HEK293 (cell line): ENCODE data around the gene LAYN.

Experiments
- CTCF ChIA-PET: fragments of 350-600 bp; formaldehyde crosslinking; extraction: SDS; loops from one replicate; lab custom pipeline; 2021; ENCODE audit warnings: antibody characterized with exemption; lab: Yijun Ruan, JAX
- POLR2A ChIA-PET: fragments of 300-600 bp; formaldehyde crosslinking; extraction: SDS; loops from one replicate; lab custom pipeline; 2020; ENCODE audit warnings: antibody characterized with exemption, inconsistent platforms; lab: Yijun Ruan, JAX
- H3K27ac ChIP-seq: fragments of 200-500 bp; sonication (Bioruptor generic); 2 replicates; pipeline ENCODE4 v1.5.1; 2014; ENCODE audit warnings: low read depth, low read length, control low read depth, inconsistent platforms; ENCODE audit errors: extremely low read depth
- H3K36me3 ChIP-seq, 2 experiments: fragments of 200-500 bp in 1 of 2; sonication (Bioruptor generic) in 1 of 2; 1 replicate in 1 of 2; 2 replicates in 1 of 2; pipeline ENCODE4 v1.5.1; 2014 to 2017; ENCODE audit warnings: inconsistent platforms in 2 of 2, low read length in 2 of 2; ENCODE audit not compliant: control insufficient read depth in 2 of 2, insufficient read depth in 1 of 2
- H3K4me1 ChIP-seq: fragments of 200-500 bp; sonication (Bioruptor generic); 2 replicates; pipeline ENCODE4 v1.5.1; 2014; ENCODE audit warnings: mild to moderate bottlenecking, low read length, inconsistent platforms; ENCODE audit not compliant: control insufficient read depth, insufficient read depth
- H3K4me3 ChIP-seq: 2 replicates; pipeline ENCODE4 v1.5.1; 2011; ENCODE audit warnings: low read depth, mild to moderate bottlenecking, control low read depth, low read length, moderate library complexity
- H3K9me3 ChIP-seq: fragments of 200-500 bp; sonication (Bioruptor generic); 2 replicates; pipeline ENCODE4 v1.5.1; 2014; ENCODE audit warnings: low read depth, low read length, inconsistent platforms; ENCODE audit not compliant: control insufficient read depth, insufficient read depth
- EGR2 ChIP-seq: fragments of 450-650 bp; formaldehyde crosslinking; IDR thresholded peaks from 2 replicates; pipeline ENCODE4 v1.5.1; 2016; ENCODE audit warnings: low read depth, missing biosample characterization, missing genetic modification characterization
- FEZF1 ChIP-seq: fragments of 450-650 bp; formaldehyde crosslinking; IDR thresholded peaks from 2 replicates; pipeline ENCODE4 v1.5.1; 2016; ENCODE audit warnings: missing biosample characterization, missing genetic modification characterization
- SP2 ChIP-seq: fragments of 450-650 bp; formaldehyde crosslinking; IDR thresholded peaks from 2 replicates; pipeline ENCODE4 v1.5.1; 2016; ENCODE audit warnings: missing biosample characterization, missing genetic modification characterization
- YY2 ChIP-seq: fragments of 450-650 bp; formaldehyde crosslinking; IDR thresholded peaks from 2 replicates; pipeline ENCODE4 v1.5.1; 2016; ENCODE audit warnings: missing biosample characterization, missing genetic modification characterization
- ZBTB1 ChIP-seq: fragments of 450-650 bp; formaldehyde crosslinking; IDR thresholded peaks from 2 replicates; pipeline ENCODE4 v1.5.1; 2016; ENCODE audit warnings: missing biosample characterization, missing genetic modification characterization
- ZBTB17 ChIP-seq: fragments of 450-650 bp; formaldehyde crosslinking; IDR thresholded peaks from 2 replicates; pipeline ENCODE4 v1.5.1; 2016; ENCODE audit warnings: missing biosample characterization, missing genetic modification characterization
- ZBTB21 ChIP-seq: fragments of 450-650 bp; formaldehyde crosslinking; IDR thresholded peaks from 2 replicates; pipeline ENCODE4 v1.5.1; 2017; ENCODE audit warnings: missing biosample characterization, missing genetic modification characterization
- ZBTB8A ChIP-seq: fragments of 450-650 bp; formaldehyde crosslinking; IDR thresholded peaks from 2 replicates; pipeline ENCODE4 v1.5.1; 2016; ENCODE audit warnings: missing biosample characterization, missing genetic modification characterization
- ZNF266 ChIP-seq: fragments of 450-650 bp; formaldehyde crosslinking; IDR thresholded peaks from 2 replicates; pipeline ENCODE4 v1.5.1; 2016; ENCODE audit warnings: missing biosample characterization, missing genetic modification characterization, low read depth
- ZNF433 ChIP-seq: fragments of 450-650 bp; formaldehyde crosslinking; IDR thresholded peaks from 2 replicates; pipeline ENCODE4 v1.5.1; 2016; ENCODE audit warnings: missing biosample characterization, missing genetic modification characterization, low read depth
- ZNF513 ChIP-seq: fragments of 450-650 bp; IDR thresholded peaks from 2 replicates; pipeline ENCODE4 v1.5.1; 2018; ENCODE audit warnings: missing biosample characterization, missing genetic modification characterization
- ZNF561 ChIP-seq: fragments of 450-650 bp; IDR thresholded peaks from 2 replicates; pipeline ENCODE4 v1.5.1; 2018; ENCODE audit warnings: missing biosample characterization, missing genetic modification characterization, borderline replicate concordance
- ZNF629 ChIP-seq: fragments of 450-650 bp; formaldehyde crosslinking; IDR thresholded peaks from 2 replicates; pipeline ENCODE4 v1.5.1; 2017; ENCODE audit warnings: missing biosample characterization, missing genetic modification characterization
- ZNF791 ChIP-seq: fragments of 450-650 bp; formaldehyde crosslinking; IDR thresholded peaks from 2 replicates; pipeline ENCODE4 v1.5.1; 2016; ENCODE audit warnings: missing biosample characterization, missing genetic modification characterization
- ZNF792 ChIP-seq: fragments of 450-650 bp; formaldehyde crosslinking; IDR thresholded peaks from 2 replicates; pipeline ENCODE4 v1.5.1; 2016; ENCODE audit warnings: missing biosample characterization, missing genetic modification characterization
- ZSCAN4 ChIP-seq: fragments of 450-650 bp; formaldehyde crosslinking; IDR thresholded peaks from 2 replicates; pipeline ENCODE4 v1.5.1; 2017; ENCODE audit warnings: missing biosample characterization, missing genetic modification characterization
- TF ChIP-seq, protein P1 (sequence below): fragments of 450-650 bp; formaldehyde crosslinking; IDR thresholded peaks from 2 replicates; pipeline ENCODE4 v1.5.1; 2016; ENCODE audit warnings: missing biosample characterization, missing genetic modification characterization
- TF ChIP-seq, protein P2 (sequence below): fragments of 450-650 bp; formaldehyde crosslinking; conservative IDR thresholded peaks from 2 replicates; pipeline ENCODE4 v1.5.1; 2016; ENCODE audit warnings: low read depth, missing biosample characterization, missing genetic modification characterization

Gene LAYN

GRCh38 chr11:111525456-111525855 is 15.1 kb upstream of the LAYN start:
- ChIA-PET POLR2A (no interaction called here), CTCF (interaction anchor here (1.1 kb wide), 1 partner anchor 12 kb away, joined by 3 read pairs; no protein-coding TSS in a partner anchor)
- H3K36me3 ChIP-seq: no peaks in the 10 kb centered on the region
- H3K9me3 ChIP-seq: no peaks in the 10 kb centered on the region
- TF ChIP-seq, protein P1, sequence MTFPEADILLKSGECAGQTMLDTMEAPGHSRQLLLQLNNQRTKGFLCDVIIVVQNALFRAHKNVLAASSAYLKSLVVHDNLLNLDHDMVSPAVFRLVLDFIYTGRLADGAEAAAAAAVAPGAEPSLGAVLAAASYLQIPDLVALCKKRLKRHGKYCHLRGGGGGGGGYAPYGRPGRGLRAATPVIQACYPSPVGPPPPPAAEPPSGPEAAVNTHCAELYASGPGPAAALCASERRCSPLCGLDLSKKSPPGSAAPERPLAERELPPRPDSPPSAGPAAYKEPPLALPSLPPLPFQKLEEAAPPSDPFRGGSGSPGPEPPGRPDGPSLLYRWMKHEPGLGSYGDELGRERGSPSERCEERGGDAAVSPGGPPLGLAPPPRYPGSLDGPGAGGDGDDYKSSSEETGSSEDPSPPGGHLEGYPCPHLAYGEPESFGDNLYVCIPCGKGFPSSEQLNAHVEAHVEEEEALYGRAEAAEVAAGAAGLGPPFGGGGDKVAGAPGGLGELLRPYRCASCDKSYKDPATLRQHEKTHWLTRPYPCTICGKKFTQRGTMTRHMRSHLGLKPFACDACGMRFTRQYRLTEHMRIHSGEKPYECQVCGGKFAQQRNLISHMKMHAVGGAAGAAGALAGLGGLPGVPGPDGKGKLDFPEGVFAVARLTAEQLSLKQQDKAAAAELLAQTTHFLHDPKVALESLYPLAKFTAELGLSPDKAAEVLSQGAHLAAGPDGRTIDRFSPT: no peak
- TF ChIP-seq FEZF1 (tag by site-specific recombination): no peak
- TF ChIP-seq, protein P2, sequence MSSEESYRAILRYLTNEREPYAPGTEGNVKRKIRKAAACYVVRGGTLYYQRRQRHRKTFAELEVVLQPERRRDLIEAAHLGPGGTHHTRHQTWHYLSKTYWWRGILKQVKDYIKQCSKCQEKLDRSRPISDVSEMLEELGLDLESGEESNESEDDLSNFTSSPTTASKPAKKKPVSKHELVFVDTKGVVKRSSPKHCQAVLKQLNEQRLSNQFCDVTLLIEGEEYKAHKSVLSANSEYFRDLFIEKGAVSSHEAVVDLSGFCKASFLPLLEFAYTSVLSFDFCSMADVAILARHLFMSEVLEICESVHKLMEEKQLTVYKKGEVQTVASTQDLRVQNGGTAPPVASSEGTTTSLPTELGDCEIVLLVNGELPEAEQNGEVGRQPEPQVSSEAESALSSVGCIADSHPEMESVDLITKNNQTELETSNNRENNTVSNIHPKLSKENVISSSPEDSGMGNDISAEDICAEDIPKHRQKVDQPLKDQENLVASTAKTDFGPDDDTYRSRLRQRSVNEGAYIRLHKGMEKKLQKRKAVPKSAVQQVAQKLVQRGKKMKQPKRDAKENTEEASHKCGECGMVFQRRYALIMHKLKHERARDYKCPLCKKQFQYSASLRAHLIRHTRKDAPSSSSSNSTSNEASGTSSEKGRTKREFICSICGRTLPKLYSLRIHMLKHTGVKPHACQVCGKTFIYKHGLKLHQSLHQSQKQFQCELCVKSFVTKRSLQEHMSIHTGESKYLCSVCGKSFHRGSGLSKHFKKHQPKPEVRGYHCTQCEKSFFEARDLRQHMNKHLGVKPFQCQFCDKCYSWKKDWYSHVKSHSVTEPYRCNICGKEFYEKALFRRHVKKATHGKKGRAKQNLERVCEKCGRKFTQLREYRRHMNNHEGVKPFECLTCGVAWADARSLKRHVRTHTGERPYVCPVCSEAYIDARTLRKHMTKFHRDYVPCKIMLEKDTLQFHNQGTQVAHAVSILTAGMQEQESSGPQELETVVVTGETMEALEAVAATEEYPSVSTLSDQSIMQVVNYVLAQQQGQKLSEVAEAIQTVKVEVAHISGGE (tag by site-specific recombination): no peak
- TF ChIP-seq ZNF513: no peak
- no peaks in the 10 kb centered on the region for H3K4me1 ChIP-seq
- H3K4me3 ChIP-seq: no peak overlapping the region
- H3K27ac ChIP-seq: no peak overlapping the region

DNA sequence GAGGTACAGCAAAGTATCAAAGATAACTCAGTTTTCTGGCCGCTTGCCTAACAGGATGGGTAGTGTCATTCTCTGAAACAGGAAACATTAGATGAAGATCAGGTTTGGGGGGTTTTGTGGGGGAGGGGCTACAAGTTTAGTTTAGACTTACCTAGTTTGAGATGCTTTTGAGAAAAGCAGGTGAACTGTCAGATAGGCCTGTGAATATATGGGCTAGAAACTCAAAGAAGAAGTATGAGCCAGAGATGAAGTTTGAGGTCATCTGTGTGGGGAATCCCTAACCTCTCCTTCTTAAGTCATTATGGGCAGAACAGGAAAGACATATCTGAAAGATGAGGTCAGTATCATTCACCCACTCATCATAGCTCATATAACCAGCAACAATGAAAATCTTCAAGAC is 14.0 kb upstream of the LAYN start:
- TF ChIP-seq ZNF629 (peak; percentile 63), ZBTB21 (tag by site-specific recombination) (peak; percentile 44; the same call in 1 of the 2 replicates), ZSCAN4 (tag by site-specific recombination) (no peak), ZNF433 (tag by site-specific recombination) (no peak), ZNF792 (no peak), EGR2 (tag by site-specific recombination) (no peak), ZNF791 (tag by site-specific recombination) (no peak), ZNF266 (tag by site-specific recombination) (no peak), ZNF561 (tag by site-specific recombination) (no peak), YY2 (tag by site-specific recombination) (no peak)
- no peak overlapping the region for H3K27ac ChIP-seq
- ChIA-PET CTCF (interaction anchor here (1.1 kb wide), 1 partner anchor 14 kb away, joined by 3 read pairs; no protein-coding TSS in a partner anchor), POLR2A (no interaction called here)
- no peak overlapping the region for H3K4me3 ChIP-seq
- no peaks in the 10 kb centered on the region for H3K36me3 ChIP-seq
- H3K9me3 ChIP-seq: no peaks in the 10 kb centered on the region
- H3K4me1 ChIP-seq: no peaks in the 10 kb centered on the region

- POLR2A ChIA-PET: no interaction called here
- Histone ChIP-seq H3K4me3 (no peak overlapping the region), H3K27ac (no peak overlapping the region), H3K9me3 (no peaks in the 10 kb centered on the region), H3K4me1 (no peaks in the 10 kb centered on the region), H3K36me3 (no peaks in the 10 kb centered on the region)
- CTCF ChIA-PET: no interaction called here
- 0 out of 2 replicates have a peak, but pooled peaks have one; percentile 13 for TF ChIP-seq ZBTB17
- TF ChIP-seq ZBTB8A (tag by site-specific recombination): no peak
- TF ChIP-seq, protein P1: no peak
- TF ChIP-seq SP2 (tag by site-specific recombination): no peak
- no peak for TF ChIP-seq ZBTB1
Measured at GRCh38 chr11:111527279-111527678, 13.2 kb upstream of the LAYN start.
